GM19467 (cell line): ENCODE measurements around the gene ZNF792.
"Not testable (repeated sequence)": the region's sequence is repeated elsewhere in the genome, so short reads cannot be mapped to it uniquely, and the experiment has no call there.

Experiments used
- ATAC-seq: cut with Tn5 transposase; IDR thresholded peaks from one replicate; pipeline ENCODE4 v1.9.1; 2021; ENCODE audit warnings: mild to moderate bottlenecking, moderate library complexity; ENCODE audit not compliant: unreplicated experiment

ZNF792 gene

DNA sequence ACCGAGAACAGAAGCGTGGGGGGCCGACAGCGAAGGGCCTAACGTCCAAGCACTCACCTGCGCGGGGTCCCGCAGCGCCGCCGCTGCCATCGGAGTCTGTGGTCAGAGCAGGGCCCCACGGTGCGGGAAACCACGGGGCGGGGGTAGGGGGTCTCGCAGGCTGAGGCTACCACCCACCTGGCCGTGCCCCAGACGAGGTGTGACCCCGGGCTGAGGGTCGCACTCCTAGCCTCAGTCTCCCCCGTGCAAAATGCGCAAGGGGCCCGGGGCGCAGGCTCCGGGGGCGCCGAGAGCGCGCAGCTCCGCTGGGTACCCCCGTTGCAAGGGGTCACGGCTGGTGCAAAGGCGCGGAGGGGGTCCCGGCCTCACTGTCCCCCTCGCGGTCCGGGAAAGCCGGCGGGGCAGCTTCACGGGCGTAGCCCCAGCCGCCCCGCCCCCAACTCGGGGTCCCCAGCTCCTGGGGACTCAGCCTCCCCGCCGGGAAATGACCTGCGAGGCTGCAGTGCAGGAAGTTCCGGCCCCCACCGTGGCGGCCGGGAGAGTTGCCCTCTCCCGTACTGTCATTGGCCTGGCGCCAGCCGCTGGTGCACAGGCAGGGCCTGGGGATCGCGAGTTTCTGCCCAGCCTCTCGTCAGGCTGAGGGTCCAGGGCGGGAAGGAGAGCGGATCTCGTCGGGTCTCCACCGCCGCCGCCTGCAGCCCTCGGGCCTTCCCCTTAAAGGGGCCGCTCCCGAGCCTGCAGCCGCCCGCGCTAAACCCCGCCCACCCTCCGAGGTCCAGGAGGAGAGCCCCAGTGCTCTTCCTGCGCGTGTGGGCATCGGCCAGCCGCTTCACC is at the start of gene ZNF792:
TSS of gene ZNF792 (minus strand) at position 657 of the 834 bp plus-strand sequence. CDS start at position 90, 567 bp downstream.
- peak; percentile 83 for ATAC-seq

DNA sequence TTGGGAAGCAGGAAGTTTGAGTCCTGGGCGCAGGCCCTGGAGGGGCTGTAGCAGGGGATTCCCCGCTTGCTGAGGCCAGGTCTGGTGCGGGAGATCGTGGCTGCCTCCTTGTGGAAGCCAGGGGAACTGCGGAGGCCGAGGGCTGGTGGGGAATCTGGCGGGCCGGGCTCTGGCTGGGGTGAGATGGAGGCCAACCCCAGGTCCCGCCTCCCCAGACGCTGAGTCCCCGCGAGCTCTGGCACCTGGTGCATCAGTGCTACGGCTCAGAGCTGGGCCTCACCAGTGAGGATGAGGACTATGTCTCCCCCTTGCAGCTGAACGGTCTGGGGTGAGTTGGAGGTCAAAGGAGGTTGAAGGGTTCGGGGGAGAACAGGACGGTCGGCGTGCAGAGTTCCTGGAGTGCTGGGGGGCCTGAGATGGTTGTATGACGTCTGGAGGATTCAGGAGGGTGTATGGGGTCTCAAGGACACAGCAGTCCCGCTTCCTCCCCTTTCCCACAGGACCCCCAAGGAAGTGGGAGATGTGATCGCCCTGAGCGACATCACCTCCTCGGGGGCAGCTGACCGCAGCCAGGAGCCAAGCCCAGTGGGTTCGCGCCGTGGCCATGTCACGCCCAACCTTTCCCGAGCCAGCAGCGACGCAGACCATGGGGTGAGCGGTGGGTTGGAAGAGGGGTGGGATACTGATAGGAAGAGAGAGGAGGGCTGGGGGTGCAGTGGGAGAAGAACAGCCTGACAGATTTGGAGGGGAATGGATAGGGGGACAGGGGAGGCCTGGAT is 49.2 kb upstream of the ZNF792 start:
- no peak for ATAC-seq

DNA sequence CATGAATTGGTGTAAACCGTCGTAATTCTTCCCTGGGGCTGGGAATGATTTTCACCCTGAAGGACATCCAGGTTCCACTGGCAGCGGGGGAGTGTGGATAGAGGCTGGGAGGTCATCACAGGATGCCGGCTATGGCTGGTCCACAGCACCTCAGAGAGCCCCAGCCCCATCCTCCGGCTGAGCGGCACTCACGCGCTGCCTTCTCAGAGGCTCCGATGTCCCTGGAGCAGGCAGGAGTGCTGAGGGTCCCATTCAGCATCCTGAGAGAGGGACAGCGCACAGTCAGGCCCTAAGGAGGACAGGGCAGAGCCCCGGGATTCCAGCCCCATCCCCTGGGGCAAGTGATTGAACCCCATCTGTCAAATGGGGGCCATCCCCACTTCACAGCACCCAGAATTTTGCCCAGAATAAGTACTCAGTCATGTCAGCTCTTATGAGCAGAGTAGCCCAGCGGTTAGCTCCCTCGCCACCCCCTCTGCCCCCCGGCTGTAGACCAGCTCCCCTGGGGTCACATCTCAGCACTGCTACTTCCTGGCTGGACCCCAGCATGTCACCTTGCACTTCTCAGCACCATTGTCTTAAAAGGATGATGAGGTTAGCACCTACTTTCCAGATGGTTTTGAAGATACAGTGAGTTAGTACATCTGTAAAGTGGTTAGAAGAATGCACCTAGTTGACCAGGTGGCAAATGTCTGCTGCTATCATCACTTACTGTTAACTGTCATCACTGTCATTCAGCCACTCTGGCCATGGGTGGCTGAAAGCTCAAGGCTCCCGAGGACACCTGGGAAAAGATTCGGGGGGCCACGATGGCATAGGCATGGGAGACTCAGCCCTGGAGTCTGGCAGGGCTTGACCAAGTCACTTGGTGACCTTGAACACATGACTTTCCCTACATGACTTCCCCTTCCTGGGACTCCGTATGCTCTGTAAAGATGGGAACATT is 48.0 kb upstream of the ZNF792 start:
- no peak for ATAC-seq

DNA sequence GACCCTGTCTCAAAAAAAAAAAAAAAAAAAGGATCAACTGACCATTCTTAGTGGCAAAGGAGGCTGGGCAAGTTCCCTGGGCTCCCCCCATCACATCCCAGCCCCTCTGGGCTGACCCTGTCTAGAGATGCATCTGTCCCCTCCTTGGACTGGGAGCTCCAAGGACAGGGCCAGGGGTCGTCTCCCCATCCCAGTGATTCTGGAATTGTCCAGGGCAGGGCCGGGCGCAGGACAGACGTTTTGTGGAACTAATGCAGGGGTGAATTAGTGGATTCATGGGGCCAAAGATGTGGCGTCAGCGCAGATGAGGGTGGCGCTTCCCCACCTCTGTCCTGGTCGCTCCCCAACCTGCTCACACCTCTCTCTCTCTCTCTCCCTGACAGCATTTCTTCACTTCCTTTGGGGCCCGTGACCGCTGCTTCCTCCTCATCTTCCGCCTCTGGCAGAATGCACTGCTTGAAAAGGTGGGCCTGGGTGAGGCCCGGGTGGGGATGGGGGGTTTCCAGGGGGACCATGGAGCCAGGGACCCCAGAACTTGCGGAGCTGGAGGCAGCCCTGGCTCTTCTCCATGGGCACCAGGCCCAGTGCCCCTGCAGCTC is 47.2 kb upstream of the ZNF792 start:
- ATAC-seq = no peak

DNA sequence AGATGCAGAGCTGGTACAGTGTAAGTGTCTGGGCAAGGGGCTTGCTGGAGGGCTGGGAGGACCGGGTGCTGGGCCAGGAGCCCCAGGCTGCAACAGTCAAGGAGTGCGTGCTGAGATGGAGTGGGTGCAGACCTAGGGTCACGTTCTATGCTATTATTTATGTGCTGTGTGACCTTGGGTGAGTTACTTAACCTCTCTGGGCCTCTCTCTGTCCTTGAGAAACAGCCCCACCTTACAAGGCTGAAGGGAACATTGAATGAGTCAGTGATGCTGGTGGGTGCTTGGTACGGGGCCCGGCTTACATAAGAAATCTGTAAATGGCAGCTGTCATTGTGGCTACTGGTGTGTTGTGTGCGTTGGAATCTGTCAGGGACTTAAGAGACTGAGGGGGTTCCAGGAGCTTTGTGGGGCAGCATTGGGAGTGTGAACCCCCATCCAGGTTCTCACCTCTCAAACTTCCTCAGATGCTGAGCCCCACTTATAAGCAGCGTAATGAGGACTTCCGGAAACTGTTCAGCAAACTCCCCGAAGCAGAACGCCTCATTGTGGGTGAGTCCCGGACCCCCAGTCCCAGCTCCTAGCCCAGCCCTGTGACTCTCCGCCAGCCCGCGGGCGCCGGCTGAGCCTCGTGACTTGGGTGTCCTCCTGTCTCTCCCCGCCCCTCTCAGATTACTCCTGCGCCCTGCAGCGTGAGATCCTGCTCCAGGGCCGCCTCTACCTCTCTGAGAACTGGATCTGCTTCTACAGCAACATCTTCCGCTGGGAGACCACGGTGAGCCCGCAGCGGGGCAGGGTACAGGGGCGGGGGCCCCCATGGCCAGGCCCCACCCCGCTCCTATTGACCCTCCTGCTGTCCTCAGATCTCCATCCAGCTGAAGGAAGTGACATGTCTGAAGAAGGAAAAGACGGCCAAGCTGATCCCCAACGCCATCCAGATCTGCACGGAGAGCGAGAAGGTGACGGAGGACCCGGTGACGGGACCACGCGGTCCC is 45.7 kb upstream of the ZNF792 start:
- ATAC-seq = no peak

DNA sequence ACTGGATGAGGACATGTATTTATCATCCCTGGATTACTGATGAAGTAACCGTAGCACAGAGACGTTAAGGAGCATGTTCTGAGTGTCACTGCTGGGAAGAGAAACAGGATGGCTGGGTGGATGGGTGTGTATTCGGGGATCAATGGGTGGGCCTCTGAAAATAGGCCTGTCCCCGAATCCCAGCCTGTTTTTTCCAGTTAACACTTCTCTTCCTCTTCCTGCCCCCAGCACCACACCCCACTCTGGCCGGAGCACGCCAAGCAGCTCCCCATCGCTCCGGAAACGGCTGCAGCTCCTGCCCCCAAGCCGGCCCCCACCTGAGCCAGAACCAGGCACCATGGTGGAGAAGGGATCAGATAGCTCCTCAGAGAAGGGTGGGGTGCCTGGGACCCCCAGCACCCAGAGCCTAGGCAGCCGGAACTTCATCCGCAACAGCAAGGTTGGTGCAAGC is 44.9 kb upstream of the ZNF792 start:
- ATAC-seq = no peak

DNA sequence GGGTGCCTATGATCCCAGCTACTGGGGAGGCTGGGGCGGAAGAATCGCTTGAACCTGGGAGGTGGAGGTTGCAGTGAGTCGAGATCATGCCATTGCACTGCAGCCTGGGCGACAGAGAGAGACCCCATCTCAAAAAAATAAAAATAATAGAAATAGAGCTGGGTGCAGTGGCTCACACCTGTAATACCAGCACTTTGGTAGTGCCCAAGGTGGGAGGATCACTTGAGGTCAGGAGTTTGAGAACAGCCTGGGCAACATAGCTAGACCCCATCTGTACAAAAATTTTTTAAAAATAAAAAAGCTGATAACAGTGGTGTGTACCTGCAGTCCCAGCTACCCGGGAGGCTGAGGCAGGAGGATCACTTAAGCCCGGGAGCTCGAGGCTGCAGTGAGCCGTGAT is 43.4 kb upstream of the ZNF792 start:
- not testable (repeated sequence) for ATAC-seq

DNA sequence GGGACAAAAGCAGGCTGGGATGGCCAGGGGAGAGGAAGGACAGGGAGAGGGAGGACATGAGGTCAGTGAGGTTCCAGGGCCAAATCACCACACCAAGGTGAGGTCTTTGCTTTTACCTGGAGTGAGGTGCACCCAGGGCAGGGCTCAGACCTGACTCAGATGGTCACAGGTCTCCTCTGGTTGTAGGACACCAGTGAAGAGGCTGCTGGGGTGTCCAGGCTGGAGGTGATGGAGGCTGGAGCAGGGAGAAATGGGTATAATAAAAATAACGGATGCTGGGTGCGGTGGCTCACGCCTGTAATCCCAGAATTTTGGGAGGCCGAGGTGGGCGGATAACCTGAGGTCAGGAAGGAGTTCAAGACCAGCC is 43.0 kb upstream of the ZNF792 start:
- ATAC-seq = no peak

DNA sequence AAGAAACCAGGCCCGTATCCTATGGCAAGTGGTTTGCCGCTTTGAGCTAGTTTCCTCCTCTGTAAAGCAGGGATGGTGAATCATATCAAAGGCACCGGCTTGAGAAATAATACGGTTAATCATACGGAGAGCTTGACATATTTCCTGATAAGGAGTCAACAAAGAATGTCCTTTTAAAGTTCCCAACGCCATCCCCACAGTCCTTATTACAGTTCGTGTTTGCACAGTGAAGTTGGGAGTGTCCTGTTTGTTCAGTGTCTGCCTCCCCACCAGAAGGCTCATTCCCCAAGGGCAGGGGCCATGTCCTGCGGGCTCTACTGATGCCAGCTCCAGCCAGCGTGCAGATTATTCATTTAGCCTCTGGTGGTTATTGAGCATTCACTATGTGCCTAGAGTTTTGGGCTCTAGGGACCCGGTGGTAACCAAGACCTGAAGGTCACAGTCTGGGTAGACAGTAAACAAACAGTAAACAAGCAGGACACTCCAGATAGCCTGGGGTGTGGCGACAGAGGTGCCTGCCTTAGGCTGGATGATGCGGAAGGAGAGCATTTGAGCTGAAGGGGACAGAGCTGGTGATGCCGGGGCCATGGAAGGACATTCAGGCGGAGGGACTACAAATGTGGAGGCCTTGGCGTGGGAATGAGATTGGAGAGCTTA is 42.4 kb upstream of the ZNF792 start:
- no peak for ATAC-seq

DNA sequence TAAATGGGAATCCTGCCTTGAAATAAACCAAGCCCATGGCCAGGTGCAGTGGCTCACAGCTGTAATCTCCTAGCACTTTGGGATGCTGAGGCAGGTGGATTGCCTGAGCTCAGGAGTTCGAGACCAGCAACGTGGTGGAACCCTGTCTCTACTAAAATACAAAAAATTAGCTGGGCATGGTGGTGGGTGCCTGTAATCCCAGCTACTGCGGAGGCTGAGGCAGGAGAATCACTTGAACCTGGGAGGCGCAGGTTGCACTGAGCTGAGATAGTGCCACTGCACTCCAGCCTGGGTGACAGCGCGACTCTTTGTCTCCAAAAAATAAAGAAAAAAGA is 41.9 kb upstream of the ZNF792 start:
- not testable (repeated sequence) for ATAC-seq

DNA sequence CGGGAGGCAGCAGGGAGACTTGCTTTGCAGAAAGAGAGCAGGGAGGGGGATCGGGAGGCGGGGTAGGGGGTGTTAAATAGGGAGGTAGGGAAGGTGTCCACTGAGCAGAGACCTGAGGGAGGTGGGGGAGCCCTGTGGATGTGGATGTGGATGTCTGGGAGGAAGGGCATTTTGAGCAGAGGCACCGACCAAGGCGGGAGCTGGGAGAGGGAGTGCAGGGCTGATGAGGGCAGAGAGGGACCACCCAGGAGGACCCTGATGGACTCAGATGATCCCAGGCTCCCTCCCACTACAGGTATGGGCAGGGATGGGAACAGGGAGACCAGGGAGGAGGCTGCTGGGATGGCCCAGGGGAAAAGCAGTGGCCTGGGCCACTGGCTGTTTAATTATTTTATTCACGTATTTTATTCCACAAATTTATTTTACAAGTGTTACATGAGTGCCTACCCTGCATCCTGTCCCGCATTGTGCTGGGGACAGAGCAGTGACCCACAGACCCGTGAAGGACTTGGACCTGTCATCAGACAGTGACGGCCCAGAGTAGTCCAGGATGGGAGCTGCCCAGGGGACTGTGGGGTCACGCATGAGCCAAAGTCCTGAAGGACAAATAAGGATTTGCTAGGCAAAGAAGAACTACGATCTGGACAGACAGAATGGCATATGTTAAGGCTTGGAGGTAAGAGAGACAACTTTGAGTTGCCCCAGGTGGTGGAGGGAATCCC is 41.4 kb upstream of the ZNF792 start:
- ATAC-seq = no peak

DNA sequence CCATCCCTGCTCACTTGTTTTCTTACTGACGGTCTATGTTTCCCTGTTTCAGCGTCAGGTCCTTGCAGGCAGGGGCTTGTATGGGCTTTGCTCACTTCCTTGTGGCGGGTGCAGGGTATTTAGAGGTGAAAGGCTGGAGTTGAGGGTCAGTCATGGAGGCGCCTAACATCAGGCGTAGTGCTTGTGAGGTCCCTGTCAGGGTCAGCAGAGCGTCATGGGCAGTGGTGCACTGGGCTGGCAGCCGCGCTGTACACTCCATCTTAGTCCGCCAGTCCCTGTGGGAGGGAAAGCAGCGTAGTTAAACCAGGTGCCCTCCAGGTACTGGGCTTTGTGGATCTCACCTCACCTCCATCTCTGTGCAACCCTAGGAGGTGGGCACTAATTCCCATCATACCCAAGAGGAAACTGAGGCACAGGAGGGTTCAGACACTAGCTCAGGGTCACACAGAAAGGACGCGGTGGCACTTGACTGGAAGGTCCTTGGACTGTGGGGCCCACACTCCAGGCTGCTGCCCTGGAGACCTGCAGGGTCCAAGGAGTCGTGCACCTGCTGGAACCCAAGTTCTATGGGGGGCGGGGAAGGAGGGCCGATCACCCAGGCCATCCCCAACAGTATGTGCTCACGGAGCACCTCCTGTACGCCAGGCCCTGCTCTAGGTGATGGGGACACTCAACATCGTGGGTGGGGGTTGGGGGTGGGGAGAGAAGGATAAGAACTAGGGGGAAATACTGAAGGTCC is 40.7 kb upstream of the ZNF792 start:
- no peak for ATAC-seq

DNA sequence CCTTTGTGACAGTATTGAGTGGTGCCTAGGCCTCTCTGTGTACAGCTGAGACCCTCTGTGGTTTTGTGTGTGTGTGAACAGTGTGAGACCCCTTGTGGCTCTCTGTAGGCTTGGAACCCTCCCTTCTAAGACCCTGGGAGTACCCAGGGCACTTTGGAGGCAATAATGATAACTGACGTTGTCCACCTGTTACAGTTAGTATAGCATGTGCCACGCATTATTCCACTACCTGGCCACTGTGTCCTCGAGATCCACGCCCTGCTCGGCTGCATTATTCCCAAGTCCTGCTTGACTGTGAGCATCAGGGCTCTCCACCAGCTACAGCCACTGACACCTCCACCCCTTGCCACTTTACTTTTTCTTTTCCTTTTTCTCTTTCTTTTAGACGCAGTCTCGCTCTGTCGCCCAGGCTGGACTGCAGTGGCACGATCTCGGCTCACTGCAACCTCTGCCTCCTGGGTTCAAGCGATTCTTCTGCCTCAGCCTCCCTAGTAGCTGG is 38.1 kb upstream of the ZNF792 start:
- ATAC-seq = no peak

DNA sequence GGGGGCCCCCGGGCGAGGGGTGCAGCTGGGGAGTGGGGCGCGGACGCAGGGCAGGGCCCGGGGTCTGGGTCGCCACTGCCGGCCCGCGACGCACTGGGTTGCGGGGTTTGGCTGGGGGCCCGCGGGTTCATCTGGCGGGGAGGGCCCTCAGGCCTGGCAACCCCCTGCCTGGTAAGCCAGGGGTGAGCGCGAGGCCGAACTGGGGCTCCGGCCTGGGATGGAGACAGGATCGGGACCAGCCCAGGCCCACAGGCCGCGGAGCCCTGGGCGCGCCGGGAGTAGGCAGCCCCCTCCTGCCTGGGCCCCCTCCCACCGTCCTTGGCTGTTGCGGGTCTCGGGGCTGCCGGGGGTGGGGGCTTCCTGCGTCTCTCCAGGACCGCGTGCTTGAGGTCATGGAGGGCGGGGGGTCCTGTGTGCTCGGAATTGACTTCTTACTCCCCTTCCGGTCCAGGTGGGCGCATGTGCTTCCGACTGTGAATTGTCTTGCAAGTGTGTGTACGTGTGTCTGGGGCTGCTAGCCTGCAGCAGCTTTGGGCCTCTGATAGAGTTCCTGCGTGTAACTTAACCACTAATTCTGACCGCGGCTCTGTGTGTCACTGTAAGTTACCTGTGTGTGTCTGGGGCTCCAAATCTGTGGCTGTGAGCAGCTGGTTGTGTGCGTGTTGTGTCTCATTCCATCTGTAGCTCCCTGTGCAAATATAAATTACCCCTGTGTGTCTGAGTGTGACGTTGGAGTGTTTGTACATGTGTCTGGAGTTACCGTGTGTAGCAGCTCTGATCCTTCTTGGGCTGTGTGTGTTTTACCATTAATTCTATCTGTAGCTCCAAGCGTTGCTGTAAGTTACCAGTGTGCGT is 36.8 kb upstream of the ZNF792 start:
- no peak for ATAC-seq

DNA sequence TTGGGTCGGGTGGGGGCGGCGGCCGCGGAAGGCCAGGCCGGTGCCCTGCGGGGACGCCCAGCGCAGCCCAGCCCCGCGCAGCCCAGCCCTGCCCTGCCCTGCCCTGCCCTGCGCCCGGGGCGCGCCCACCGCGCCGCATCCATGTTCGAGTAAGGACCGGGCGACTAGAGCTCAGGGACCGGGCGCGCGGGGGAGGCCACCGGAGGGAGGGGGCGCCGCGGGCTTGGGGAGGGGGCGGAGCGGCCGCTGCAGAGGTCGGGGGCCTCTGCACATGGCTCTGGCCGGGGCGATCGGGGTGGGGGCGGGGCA is 36.3 kb upstream of the ZNF792 start:
- ATAC-seq = no peak

DNA sequence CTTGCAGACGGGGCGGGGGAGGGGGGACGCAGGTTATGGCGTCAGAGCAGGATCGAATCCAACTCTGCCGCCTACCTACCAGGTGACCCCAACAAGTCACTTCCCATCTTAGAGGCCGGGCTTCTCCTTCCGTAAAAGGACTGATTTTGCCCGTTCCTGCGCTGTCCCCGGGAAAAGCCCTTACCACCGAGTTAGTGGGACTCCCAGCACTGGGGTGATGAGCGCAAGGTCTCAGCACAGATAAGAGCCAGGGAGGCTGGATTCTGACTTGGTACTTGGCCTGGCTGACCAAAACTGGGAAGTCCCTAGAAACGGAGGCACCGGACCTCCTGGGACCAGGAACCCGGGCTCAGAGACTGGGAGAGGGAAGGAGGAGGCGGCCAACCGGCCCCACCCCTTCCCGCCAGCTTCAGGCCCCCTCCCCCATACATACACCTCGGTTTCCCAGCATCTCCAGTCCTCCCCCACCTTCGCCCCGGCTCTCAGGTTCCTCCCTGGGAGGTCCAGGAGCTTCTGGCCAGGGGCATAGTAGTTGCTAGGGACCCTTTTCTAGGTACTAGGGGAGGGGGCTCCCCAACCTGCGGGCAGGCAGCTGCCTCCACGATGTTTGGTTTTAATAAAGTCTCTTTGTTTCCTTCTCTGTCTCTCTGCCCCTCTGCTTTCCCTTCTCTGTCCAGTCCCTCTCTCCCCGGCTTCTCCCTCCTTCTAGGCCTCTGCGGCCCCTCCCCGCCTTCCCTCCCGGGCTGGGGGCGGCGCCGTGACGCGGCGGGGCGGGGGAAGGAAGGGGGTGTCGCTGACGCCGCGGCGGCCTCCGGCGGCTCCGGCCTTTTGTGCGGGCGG is 35.7 kb upstream of the ZNF792 start, which contains the start of gene GRAMD1A:
TSS of gene GRAMD1A (plus strand) at position 826 of the 840 bp plus-strand sequence. CDS start 156 bp downstream, outside the sequence.
- no peak for ATAC-seq
